HG03097 (cell line): ENCODE results near the gene TRMT2A.

Experiments used
- ATAC-seq: cut with Tn5 transposase; IDR thresholded peaks from one replicate; pipeline ENCODE4 v1.9.1; 2021; ENCODE audit not compliant: unreplicated experiment, low FRiP score

The TRMT2A gene

DNA sequence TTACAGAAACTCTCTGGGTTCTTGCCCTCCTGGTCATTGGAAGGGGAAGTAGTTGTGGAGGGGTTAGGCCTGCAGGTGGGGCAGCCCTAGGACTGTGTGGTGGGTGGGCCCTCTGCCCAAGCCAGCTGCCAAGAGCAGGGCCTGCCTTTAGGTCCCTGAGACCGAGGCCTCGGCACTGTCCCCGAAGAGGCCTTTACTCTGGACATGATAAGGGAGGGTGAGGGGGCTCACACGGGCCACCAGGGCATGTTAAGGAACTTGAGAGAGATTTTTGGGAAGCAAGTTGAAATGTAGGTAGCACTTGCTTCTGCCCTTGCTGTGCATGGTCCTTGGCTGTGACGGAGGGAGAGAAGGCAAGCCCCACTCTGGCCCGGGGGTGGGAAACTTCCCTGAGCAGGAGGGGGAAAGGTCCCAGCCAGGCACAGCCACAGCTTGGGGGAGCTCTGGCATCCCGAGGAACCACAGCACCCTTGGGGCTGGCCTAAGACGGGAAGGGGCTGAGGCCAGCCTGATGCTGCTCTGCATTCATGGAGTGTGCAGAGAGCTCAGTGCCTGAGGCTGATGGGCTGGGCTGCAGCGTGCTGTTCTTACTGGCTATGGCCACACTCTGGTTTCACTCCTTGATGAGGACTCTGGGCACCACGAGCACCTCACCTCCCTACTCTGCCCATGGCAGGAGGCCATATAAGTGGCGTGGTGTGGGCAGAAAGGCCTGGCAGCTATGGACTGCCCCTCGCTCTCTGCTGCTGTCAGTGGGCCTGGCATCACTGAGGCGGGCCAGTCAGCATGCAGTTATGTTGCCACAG lies 8.9 kb downstream of the TRMT2A start:
- ATAC-seq = no peak

DNA sequence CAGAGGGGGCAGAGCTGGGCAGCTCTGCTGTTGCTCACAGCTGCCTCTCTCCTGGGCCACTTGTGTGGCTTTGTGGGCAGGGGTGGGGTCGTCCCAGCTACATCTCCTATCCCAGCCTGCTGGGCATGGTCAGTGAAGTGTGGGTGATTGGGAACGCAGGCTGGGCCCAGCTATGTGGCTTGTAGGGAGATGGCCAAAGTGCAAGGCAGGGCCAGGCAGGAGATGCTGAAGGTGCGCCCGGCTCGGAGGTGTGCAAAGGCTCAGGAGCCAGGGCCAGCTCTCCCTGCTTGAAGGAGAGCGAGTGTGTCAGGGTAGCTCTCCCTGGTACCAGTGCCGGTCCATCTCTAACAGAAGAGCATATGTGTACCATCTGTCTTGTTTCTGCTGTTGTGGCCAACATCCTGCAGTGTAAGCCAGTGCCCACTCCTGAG lies 9.5 kb downstream of the TRMT2A start:
- ATAC-seq = no peak

GRCh38 chr22:20106849-20107237 lies 10.2 kb downstream of the TRMT2A start:
- no peak for ATAC-seq

GRCh38 chr22:20106205-20106848 lies 10.7 kb downstream of the TRMT2A start:
- ATAC-seq = no peak

DNA sequence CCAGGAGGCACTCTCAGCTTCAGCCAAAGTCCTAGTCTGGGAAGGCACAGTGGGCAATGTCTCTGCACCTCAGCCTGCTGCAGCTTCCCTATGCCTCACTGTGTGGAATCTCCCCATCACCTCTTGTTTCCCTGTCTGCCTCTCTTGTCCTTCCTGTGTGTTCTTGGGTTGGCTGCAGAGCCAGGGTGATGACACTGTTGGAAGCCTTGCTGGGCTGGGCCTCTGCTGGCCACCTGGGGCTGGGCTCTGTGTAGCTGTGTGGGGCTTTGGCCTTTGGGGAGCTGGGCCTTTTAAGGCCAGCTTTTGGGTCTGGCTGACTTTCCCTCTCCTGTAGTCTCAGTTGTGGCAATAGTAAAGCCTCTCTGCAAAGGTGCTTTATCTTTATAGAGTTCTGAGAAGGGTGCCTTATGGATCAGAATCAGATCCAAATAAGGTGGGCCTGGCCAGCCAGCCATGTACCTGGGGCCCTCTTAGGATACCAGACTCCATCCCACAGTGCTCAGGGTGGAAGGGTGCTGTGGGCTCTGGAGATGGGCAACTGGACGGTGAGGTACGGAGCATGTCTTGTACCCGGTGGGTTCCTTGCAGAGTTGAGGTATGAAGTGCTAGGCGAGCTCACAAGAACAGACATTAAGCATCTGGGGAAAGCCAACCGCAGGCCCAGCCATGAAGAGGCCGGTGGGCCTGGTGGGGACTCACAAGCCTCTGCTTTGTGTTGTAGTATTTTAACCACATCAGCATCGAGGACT lies 11.4 kb downstream of the TRMT2A start:
- no peak for ATAC-seq

- no peak for ATAC-seq
Measured at GRCh38 chr22:20102203-20102780, 14.7 kb downstream of the TRMT2A start.

DNA sequence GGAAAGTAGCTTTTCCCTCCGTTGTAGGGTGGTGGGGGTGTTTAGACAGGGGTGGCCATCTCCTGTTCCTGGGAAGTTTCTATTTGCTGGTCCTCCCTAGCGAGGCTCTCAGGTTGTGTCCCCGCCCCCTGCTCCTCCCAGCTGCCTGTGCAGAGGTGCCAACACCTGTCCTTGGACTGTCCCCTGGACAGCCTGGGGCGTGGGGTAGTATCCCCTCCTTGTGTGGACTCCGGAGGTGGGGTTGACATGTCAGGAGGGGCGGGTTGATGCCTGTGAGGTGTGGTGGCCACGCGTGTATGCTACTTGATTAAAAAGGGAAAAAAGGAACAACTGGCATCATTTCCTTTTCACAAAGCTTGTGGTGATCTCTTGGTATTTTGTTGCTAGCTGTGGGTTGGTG lies 15.4 kb downstream of the TRMT2A start:
- ATAC-seq = no peak

DNA sequence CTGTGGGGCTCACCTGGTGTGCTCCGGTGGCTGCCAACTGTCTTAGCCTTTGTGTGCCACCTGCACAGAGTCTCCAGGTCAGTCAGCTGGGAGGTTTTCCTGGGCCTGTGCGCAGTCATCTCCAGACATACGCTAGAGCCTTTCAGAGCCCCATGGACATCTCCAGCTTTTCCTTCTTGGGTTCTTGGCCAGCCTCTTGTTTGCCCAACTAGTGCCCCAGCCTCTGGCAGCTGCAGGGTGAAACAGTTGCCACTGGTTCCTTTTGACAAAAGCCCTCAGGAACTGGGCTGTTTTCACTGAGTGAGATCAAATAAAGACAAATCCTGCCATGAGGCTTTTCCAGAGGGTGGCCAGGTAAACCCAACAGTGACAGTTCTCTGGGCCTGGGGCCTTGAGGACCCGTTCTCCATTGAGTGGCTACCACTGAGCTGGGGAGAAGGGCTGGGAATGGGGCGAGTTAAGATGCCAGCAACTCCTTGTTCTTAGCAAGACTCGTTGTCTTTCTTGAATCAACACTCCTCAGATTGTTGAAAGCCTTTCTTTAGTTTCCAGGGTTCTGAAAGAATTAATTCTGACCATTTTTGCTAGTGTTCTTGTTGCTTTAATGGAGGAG lies 17.8 kb downstream of the TRMT2A start:
- ATAC-seq = no peak

GRCh38 chr22:20096574-20097420 lies 20.2 kb downstream of the TRMT2A start:
- ATAC-seq = no peak

GRCh38 chr22:20095521-20095920 lies 21.5 kb downstream of the TRMT2A start:
- no peak for ATAC-seq

GRCh38 chr22:20094197-20094807 lies 22.7 kb downstream of the TRMT2A start:
- ATAC-seq = no peak

- ATAC-seq = no peak
Measured at GRCh38 chr22:20093418-20094196, 23.4 kb downstream of the TRMT2A start.

DNA sequence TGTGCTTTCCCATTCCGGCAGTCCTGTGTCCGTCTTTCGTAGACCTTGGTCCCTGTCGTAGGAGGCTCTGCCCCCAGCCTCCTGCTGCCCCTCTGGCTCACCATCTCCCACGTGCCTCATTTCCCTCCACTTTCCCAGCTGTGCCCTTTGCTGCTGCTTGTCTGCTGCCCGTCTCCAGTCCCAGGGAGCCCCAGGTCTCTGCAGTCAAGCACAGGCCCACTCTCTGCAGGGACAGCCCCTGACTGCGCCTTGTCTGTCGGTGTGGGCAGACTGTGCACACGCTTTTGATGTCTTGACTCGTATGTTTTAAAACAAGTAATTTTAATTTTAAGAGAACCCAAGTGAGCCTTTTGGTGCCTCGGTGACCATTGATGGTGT lies 24.6 kb downstream of the TRMT2A start:
- no peak for ATAC-seq

GRCh38 chr22:20091690-20092476 lies 25.1 kb downstream of the TRMT2A start:
- no peak for ATAC-seq

- no peak for ATAC-seq
Measured at GRCh38 chr22:20090730-20091240, 26.2 kb downstream of the TRMT2A start.

- ATAC-seq = no peak
Measured at GRCh38 chr22:20089977-20090729, 26.9 kb downstream of the TRMT2A start.
